AG04449 (cell line): ENCODE data around the gene ARNT2.
A peak's percentile ranks its signal among the peaks of the same experiment; 100 is the strongest.

ENCODE experiments used
- CTCF ChIA-PET: fragments of 350-600 bp; formaldehyde crosslinking; extraction: SDS; loops from one replicate; lab custom pipeline; 2021; ENCODE audit warnings: antibody characterized with exemption; lab: Yijun Ruan, JAX
- POLR2A ChIA-PET: fragments of 400-600, 350-600 bp; formaldehyde crosslinking; extraction: SDS; loops from one replicate; lab custom pipeline; 2020; ENCODE audit warnings: antibody characterized with exemption, inconsistent platforms; lab: Yijun Ruan, JAX
- DNase-seq: peaks from one replicate; pipeline ENCODE4 v3.0.0-alpha.2; 2010; ENCODE audit warnings: low read depth, low spot score
- H3K4me3 ChIP-seq: 2 replicates; pipeline ENCODE4 v1.5.1; 2011; ENCODE audit warnings: low read depth, mild to moderate bottlenecking, control low read depth, low read length
- CTCF ChIP-seq: IDR thresholded peaks from one replicate; pipeline ENCODE4 v1.5.1; 2011; ENCODE audit warnings: mild to moderate bottlenecking, moderate library complexity, low read length, control low read depth, inconsistent platforms; ENCODE audit not compliant: insufficient read depth; ENCODE audit errors: missing control alignments

Gene ARNT2

GRCh38 chr15:80547264-80547663 is 143.1 kb downstream of the ARNT2 start:
- no peak for DNase-seq
- POLR2A ChIA-PET = no interaction called here
- H3K4me3 ChIP-seq = no peak overlapping the region
- CTCF ChIA-PET = interaction anchor here (0.6 to 1.1 kb wide), 4 partner anchors 20 to 1673 kb away, joined by 3 to 5 read pairs (median 3); partner anchors contain the start of gene CEMIP
- no peak for TF ChIP-seq CTCF

- TF ChIP-seq CTCF = no peak
- POLR2A ChIA-PET = interaction anchor here (0.5 to 1.4 kb wide), 2 partner anchors 56 to 69 kb away, joined by 3 to 7 read pairs; no protein-coding TSS in a partner anchor
- H3K4me3 ChIP-seq = peak overlapping the region; percentile 39
- CTCF ChIA-PET = interaction anchor here (1.0 to 2.1 kb wide), 4 partner anchors 15 to 230 kb away, joined by 3 to 8 read pairs (median 4); partner anchors contain the start of gene CEMIP
- DNase-seq = peak; percentile 47
Measured at GRCh38 chr15:80549191-80549590, 145.0 kb downstream of the ARNT2 start.

- TF ChIP-seq CTCF = no peak
- H3K4me3 ChIP-seq = peak overlapping the region; percentile 39
- ChIA-PET CTCF (interaction anchor here (1.4 to 7.5 kb wide), 3 partner anchors 17 to 230 kb away, joined by 5 to 56 read pairs (median 8); partner anchors contain the start of gene CEMIP), POLR2A (interaction anchor here (0.7 to 1.4 kb wide), 2 partner anchors 70 to 147 kb away, joined by 3 to 7 read pairs; no protein-coding TSS in a partner anchor)
- no peak for DNase-seq
Measured at GRCh38 chr15:80549654-80550053, 145.5 kb downstream of the ARNT2 start.

- peak overlapping the region; percentile 6 for H3K4me3 ChIP-seq
- no peak for TF ChIP-seq CTCF
- ChIA-PET POLR2A (interaction anchor here (0.7 to 1.1 kb wide), 4 partner anchors 24 to 146 kb away, joined by 3 to 4 read pairs (median 3); no protein-coding TSS in a partner anchor), CTCF (interaction anchor here (1.4 to 7.5 kb wide), 4 partner anchors 16 to 229 kb away, joined by 5 to 56 read pairs (median 11); partner anchors contain the start of gene CEMIP)
- peak; percentile 89 for DNase-seq
Measured at GRCh38 chr15:80550219-80550907, 146.2 kb downstream of the ARNT2 start.

GRCh38 chr15:80550908-80551260 is 146.7 kb downstream of the ARNT2 start:
- CTCF ChIA-PET = interaction anchor here (2.1 to 7.5 kb wide), 3 partner anchors 16 to 229 kb away, joined by 8 to 56 read pairs (median 14); partner anchors contain the start of gene CEMIP

More at GRCh38 chr15:80550908-80551260, 146.7 kb downstream of the ARNT2 start:
- no peak for TF ChIP-seq CTCF
- no peak overlapping the region for H3K4me3 ChIP-seq
- no peak for DNase-seq
- POLR2A ChIA-PET = interaction anchor here (0.7 to 1.1 kb wide), 3 partner anchors 24 to 70 kb away, joined by 3 to 4 read pairs (median 3); no protein-coding TSS in a partner anchor
